Adrenal gland (tissue), 5 donors: ENCODE measurements around the gene TCHH.

Experiments
- CTCF ChIP-seq, 6 experiments: fragments of 450-650 bp in 4 of 6; fragments of 200-600 bp in 2 of 6; sonication (generic) in 1 of 6; IDR thresholded peaks; 1 replicate in 5 of 6; 2 replicates in 1 of 6; pipeline versions ENCODE4 v1.5.1 to v1.8.0; 2016 to 2021; ENCODE audit warnings: antibody characterized with exemption in 6 of 6, mild to moderate bottlenecking in 2 of 6, moderate library complexity in 1 of 6
- POLR2A ChIP-seq, 2 donors: fragments of 450-650 bp; IDR thresholded peaks; one replicate each; pipeline ENCODE4 v1.6.1; 2017; ENCODE audit warnings: antibody characterized with exemption in 2 of 2, mild to moderate bottlenecking in 2 of 2, moderate library complexity in 1 of 2
- donor health status: DM: no; HTN: no; CAD: no.

GRCh38 chr1:152110365-152110859 is 4.8 kb downstream of the TCHH start:
- TF ChIP-seq CTCF (IDR thresholded peaks at IDR 0.05) = no peak
- TF ChIP-seq POLR2A (IDR thresholded peaks at IDR 0.05) = no peak
